HCT116 (cell line): ENCODE data around the gene OR7A17. TPM values are rescaled to one million over a fixed set of nuclear protein-coding genes. Genes with fewer than 3 reads are reported as not detected.

ENCODE experiments used
- ATAC-seq: fragments of 200-7000 bp; cut with Tn5 transposase; 2 replicates; pipeline ENCODE4 v1.9.1; 2020; ENCODE audit warnings: mild to moderate bottlenecking, moderate library complexity
- BruUV-seq: library from RNA; stranded (reverse); fragments of 400-500 nt; replicated peaks from 2 replicates; lab custom pipeline; 2021; lab: Mats Ljungman, UMichigan
- CTCF ChIA-PET: fragments of 300-600 bp; sonication (Branson Sonifier 250); formaldehyde crosslinking; loops from one replicate; lab custom pipeline; 2021; ENCODE audit warnings: antibody characterized with exemption; lab: Charles Lee
- POLR2A ChIA-PET: fragments of 300-600, 350-600 bp; sonication (Branson Sonifier 250); formaldehyde crosslinking; loops from one replicate; lab custom pipeline; 2021; ENCODE audit warnings: antibody characterized with exemption; lab: Charles Lee
- RAD21 ChIA-PET, 2 experiments: fragments of 300-600 bp; sonication (Branson Sonifier 250); formaldehyde crosslinking; loops; one replicate each; lab custom pipeline; 2023; ENCODE audit warnings: low total read pairs in 2 of 2; ENCODE audit not compliant: uncharacterized antibody in 2 of 2, unreplicated experiment in 2 of 2, low non-redundant PET in 1 of 2; lab: Charles Lee
- DNase-seq: peaks from one replicate; pipeline ENCODE4 v3.0.0-alpha.2; 2010; ENCODE audit warnings: low read depth, low spot score
- H2AFZ ChIP-seq: fragments of 200-600 bp; shearing (Covaris generic), sonication (generic); 2 replicates; pipeline ENCODE4 v1.6.1; 2017; ENCODE audit warnings: low read depth, mixed run types, mixed read lengths, antibody characterized with exemption, low read length; ENCODE audit not compliant: poor library complexity, severe bottlenecking
- H3K27ac ChIP-seq: 2 replicates; pipeline ENCODE4 v1.5.1; 2012; ENCODE audit warnings: low read depth, low read length
- H3K27me3 ChIP-seq: fragments of 200-600 bp; sonication (generic); 2 replicates; pipeline ENCODE4 v1.6.1; 2016; ENCODE audit warnings: mixed run types, low read length, mixed read lengths; ENCODE audit not compliant: insufficient read depth
- H3K36me3 ChIP-seq, 2 experiments: fragments of 200-500 bp in 1 of 2; fragments of 200-600 bp in 1 of 2; sonication (Bioruptor generic) in 1 of 2; sonication (generic) in 1 of 2; 2 replicates each; pipeline versions ENCODE4 v1.5.1 to v1.6.1; 2014 to 2016; ENCODE audit warnings: low read length in 2 of 2, inconsistent platforms in 1 of 2, mixed read lengths in 1 of 2, mixed run types in 1 of 2; ENCODE audit not compliant: insufficient read depth in 2 of 2, control insufficient read depth in 1 of 2
- H3K4me1 ChIP-seq, 2 experiments: fragments of 200-600 bp in 1 of 2; sonication (generic) in 1 of 2; 2 replicates each; pipeline versions ENCODE4 v1.5.1 to v1.6.1; 2012 to 2017; ENCODE audit warnings: low read length in 2 of 2, inconsistent platforms in 1 of 2, mild to moderate bottlenecking in 1 of 2, mixed read lengths in 1 of 2, mixed run types in 1 of 2, moderate library complexity in 1 of 2; ENCODE audit not compliant: insufficient read depth in 2 of 2, control insufficient read depth in 1 of 2
- H3K4me2 ChIP-seq: fragments of 200-600 bp; sonication (generic); 2 replicates; pipeline ENCODE4 v1.6.1; 2017; ENCODE audit warnings: mixed run types, low read length, mixed read lengths
- H3K4me3 ChIP-seq, 2 experiments: fragments of 200-600 bp in 1 of 2; sonication (generic) in 1 of 2; replicated peaks in 1 of 2; 2 replicates each; pipeline ENCODE4 v1.5.1; 2011 to 2016; ENCODE audit warnings: low read length in 2 of 2, control low read depth in 1 of 2, low read depth in 1 of 2, mild to moderate bottlenecking in 1 of 2, mixed read lengths in 1 of 2, mixed run types in 1 of 2
- H3K79me2 ChIP-seq: fragments of 200-600 bp; sonication (generic); 2 replicates; pipeline ENCODE4 v1.6.1; 2017; ENCODE audit warnings: mild to moderate bottlenecking, mixed run types, low read length, moderate library complexity, mixed read lengths; ENCODE audit not compliant: insufficient read depth
- H3K9ac ChIP-seq: fragments of 200-600 bp; sonication (generic); 2 replicates; pipeline ENCODE4 v1.6.1; 2016; ENCODE audit warnings: low read length, mixed read lengths
- H3K9me2 ChIP-seq: fragments of 200-600 bp; sonication (generic), shearing (Covaris generic); 2 replicates; pipeline ENCODE4 v1.6.1; 2017; ENCODE audit warnings: mixed run types, mild to moderate bottlenecking, moderate library complexity; ENCODE audit not compliant: insufficient read depth
- H3K9me3 ChIP-seq, 2 experiments: fragments of 200-500 bp in 1 of 2; fragments of 200-600 bp in 1 of 2; sonication (Bioruptor generic) in 1 of 2; sonication (generic) in 1 of 2; 2 replicates each; pipeline ENCODE4 v1.6.1; 2014 to 2017; ENCODE audit warnings: low read length in 2 of 2, mixed read lengths in 2 of 2, inconsistent platforms in 1 of 2, low read depth in 1 of 2, mild to moderate bottlenecking in 1 of 2, mixed run types in 1 of 2, moderate library complexity in 1 of 2; ENCODE audit not compliant: control insufficient read depth in 1 of 2, insufficient read depth in 1 of 2
- H4K20me1 ChIP-seq: fragments of 200-600 bp; sonication (generic), shearing (Covaris generic); 2 replicates; pipeline ENCODE4 v1.6.1; 2017; ENCODE audit warnings: mixed run types, mild to moderate bottlenecking, moderate library complexity; ENCODE audit not compliant: insufficient read depth
- CBX3 ChIP-seq: IDR thresholded peaks from 2 replicates; pipeline ENCODE4 v1.6.1; 2012; ENCODE audit warnings: low read depth
- CEBPB ChIP-seq: IDR thresholded peaks from 2 replicates; pipeline ENCODE4 v1.6.1; 2012; ENCODE audit warnings: low read depth
- EGR1 ChIP-seq: IDR thresholded peaks from 2 replicates; pipeline ENCODE4 v1.6.1; 2012; ENCODE audit warnings: low read depth
- EZH2phosphoT487 ChIP-seq: fragments of 200-600 bp; IDR thresholded peaks from 2 replicates; pipeline ENCODE4 v1.6.1; 2018; ENCODE audit warnings: antibody characterized with exemption, borderline replicate concordance
- JUND ChIP-seq: IDR thresholded peaks from 2 replicates; pipeline ENCODE4 v1.6.1; 2012
- POLR2A ChIP-seq: IDR thresholded peaks from 2 replicates; pipeline ENCODE4 v1.7.0; 2011; ENCODE audit warnings: borderline replicate concordance; ENCODE audit not compliant: insufficient read depth, insufficient read length; ENCODE audit errors: extremely low read depth
- RAD21 ChIP-seq: IDR thresholded peaks from 2 replicates; pipeline ENCODE4 v1.6.1; 2012; ENCODE audit warnings: low read depth, mild to moderate bottlenecking
- TCF7L2 ChIP-seq: IDR thresholded peaks from 2 replicates; pipeline ENCODE4 v1.7.0; 2011; ENCODE audit warnings: borderline replicate concordance, inconsistent platforms; ENCODE audit not compliant: insufficient read depth, insufficient read length; ENCODE audit errors: extremely low read depth
- YY1 ChIP-seq: IDR thresholded peaks from 2 replicates; pipeline ENCODE4 v1.6.1; 2011; ENCODE audit warnings: low read length, low read depth, moderate library complexity, mild to moderate bottlenecking; ENCODE audit not compliant: insufficient replicate concordance; ENCODE audit errors: extremely low read depth
- intact Hi-C: fragments of 100-400 bp; cut with micrococcal nuclease; formaldehyde crosslinking; loops from 2 replicates; pipeline ENCODE4 v1.10.0; 2022
- total RNA-seq: library from RNA; stranded (reverse); gene quantifications from one replicate; pipeline ENCODE4 v1.2.1, GENCODE V29; 2021; ENCODE audit not compliant: unreplicated experiment

OR7A17 gene
- total RNA-seq, 1 experiment from 2014 or later: not detected

DNA sequence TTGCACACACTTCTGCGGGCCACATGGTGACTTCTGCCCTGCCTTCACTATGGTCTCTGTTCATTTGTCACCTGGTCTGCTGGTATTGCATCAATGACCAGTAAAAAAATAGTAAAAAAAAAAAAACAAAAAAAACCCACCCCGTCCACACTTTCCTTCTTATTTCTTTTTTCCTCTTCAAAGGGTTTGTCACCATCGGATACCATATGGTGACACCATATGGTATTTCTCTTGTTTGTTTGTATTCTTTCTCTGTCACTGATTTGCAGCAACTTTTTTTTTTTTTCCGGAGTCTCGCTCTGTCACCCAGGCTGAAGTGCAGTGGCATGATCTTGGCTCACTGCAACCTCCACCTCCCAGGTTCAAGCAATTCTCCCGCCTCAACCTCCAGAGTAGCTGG, 29.2 kb upstream of the OR7A17 start:
- H3K4me1 ChIP-seq: no peaks in the 10 kb centered on the region
- peaks cover 14% of the 10 kb centered on the region for H3K27me3 ChIP-seq
- CTCF ChIA-PET: no interaction called here
- no TSS peak for BruUV-seq
- no peak overlapping the region for H3K9ac ChIP-seq
- DNase-seq (no peak), ATAC-seq (no peak)
- no peaks in the 10 kb centered on the region for H3K79me2 ChIP-seq
- H3K4me2 ChIP-seq: no peak overlapping the region
- H2AFZ ChIP-seq: no peak overlapping the region
- intact Hi-C loops: no loop called here
- no peak overlapping the region for H3K27ac ChIP-seq
- H3K9me3 ChIP-seq: 0 out of 4 replicates have a peak, but pooled peaks cover 0 to 3% of the 10 kb centered on the region in 2 experiments
- RAD21 ChIA-PET: no interaction called here
- POLR2A ChIA-PET: no interaction called here
- H3K9me2 ChIP-seq: no peaks in the 10 kb centered on the region
- no peak overlapping the region for H3K4me3 ChIP-seq
- no peaks in the 10 kb centered on the region for H3K36me3 ChIP-seq
- H4K20me1 ChIP-seq: no peaks in the 10 kb centered on the region
- TF ChIP-seq POLR2A (no peak), YY1 (no peak), CBX3 (no peak), TCF7L2 (no peak)

DNA sequence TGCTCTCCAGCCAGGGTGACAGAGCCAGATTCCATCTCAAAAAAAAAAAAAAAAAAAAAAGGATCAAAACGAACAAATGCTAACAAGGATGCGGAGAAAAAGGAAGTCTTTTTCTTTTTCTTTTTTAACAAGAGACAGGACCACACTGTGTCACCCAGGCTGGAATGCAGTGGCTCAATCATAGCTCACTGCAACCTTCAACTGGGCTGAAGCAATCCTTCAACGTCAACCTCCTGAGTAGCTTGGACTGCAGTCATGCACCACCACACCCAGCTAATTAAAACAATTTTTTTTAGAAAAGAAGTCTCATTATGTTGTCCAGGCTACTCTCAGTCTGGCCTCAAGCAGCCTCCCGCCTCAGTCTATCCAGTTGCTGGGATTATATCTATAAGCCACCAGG, 20.8 kb upstream of the OR7A17 start:
- no peak overlapping the region for H3K27ac ChIP-seq
- no peak overlapping the region for H2AFZ ChIP-seq
- DNase-seq (no peak), ATAC-seq (no peak)
- no peaks in the 10 kb centered on the region for H3K79me2 ChIP-seq
- H3K4me1 ChIP-seq: no peaks in the 10 kb centered on the region
- RAD21 ChIA-PET: no interaction called here
- no peaks in the 10 kb centered on the region for H4K20me1 ChIP-seq
- peaks cover 31% of the 10 kb centered on the region for H3K27me3 ChIP-seq
- H3K4me2 ChIP-seq: no peak overlapping the region
- intact Hi-C loops: no loop called here
- CTCF ChIA-PET: no interaction called here
- no peak overlapping the region for H3K4me3 ChIP-seq
- POLR2A ChIA-PET: no interaction called here
- no peak for TF ChIP-seq RAD21
- TF ChIP-seq CBX3: no peak
- no peak for TF ChIP-seq JUND
- TF ChIP-seq EZH2phosphoT487: no peak
- no peak for TF ChIP-seq EGR1
- TF ChIP-seq CEBPB: no peak
- no peak overlapping the region for H3K9ac ChIP-seq
- H3K9me3 ChIP-seq: no peaks in the 10 kb centered on the region
- no TSS peak for BruUV-seq
- H3K9me2 ChIP-seq: no peaks in the 10 kb centered on the region
- no peaks in the 10 kb centered on the region for H3K36me3 ChIP-seq
